A673 (cell line): ENCODE data around the gene BUB1B. TPM values are rescaled to one million over a fixed set of nuclear protein-coding genes. Genes with fewer than 3 reads are reported as not detected.

Experiments used
- BruUV-seq: library from RNA; stranded (reverse); fragments of 400-500 nt; replicated peaks from 2 replicates; lab custom pipeline; 2021; lab: Mats Ljungman, UMichigan
- CTCF ChIA-PET: fragments of 300-600 bp; sonication (Branson Sonifier 250); formaldehyde crosslinking; loops from one replicate; lab custom pipeline; 2022; ENCODE audit warnings: antibody characterized with exemption; lab: Charles Lee
- POLR2A ChIA-PET: fragments of 300-600 bp; sonication (Branson Sonifier 250); formaldehyde crosslinking; loops from one replicate; lab custom pipeline; 2022; ENCODE audit warnings: antibody characterized with exemption; ENCODE audit not compliant: low non-redundant PET; lab: Charles Lee
- DNase-seq: peaks from one replicate; pipeline ENCODE4 v3.0.0-alpha.2; 2015; ENCODE audit warnings: low spot score
- H3K27ac ChIP-seq: fragments of 200-600 bp; sonication (generic); 2 replicates; pipeline ENCODE4 v1.5.1; 2016; ENCODE audit warnings: mixed run types, low read depth, mild to moderate bottlenecking, mixed read lengths, antibody characterized with exemption, low read length; ENCODE audit not compliant: poor library complexity, severe bottlenecking
- H3K27me3 ChIP-seq: fragments of 200-600 bp; sonication (generic); replicated peaks from 2 replicates; pipeline ENCODE4 v1.6.1; 2017; ENCODE audit warnings: mixed run types, low read depth, mild to moderate bottlenecking, mixed read lengths, antibody characterized with exemption, low read length; ENCODE audit not compliant: insufficient read depth, poor library complexity
- H3K36me3 ChIP-seq: fragments of 200-600 bp; sonication (generic); 2 replicates; pipeline ENCODE4 v1.6.1; 2016; ENCODE audit warnings: mixed run types, mild to moderate bottlenecking, mixed read lengths, antibody characterized with exemption, low read length; ENCODE audit not compliant: insufficient read depth, poor library complexity, severe bottlenecking
- H3K4me1 ChIP-seq: fragments of 200-600 bp; sonication (generic); 2 replicates; pipeline ENCODE4 v1.6.1; 2017; ENCODE audit warnings: mixed run types, mild to moderate bottlenecking, mixed read lengths, antibody characterized with exemption, low read length; ENCODE audit not compliant: insufficient read depth, poor library complexity, severe bottlenecking
- H3K4me3 ChIP-seq: fragments of 200-600 bp; sonication (generic); 2 replicates; pipeline ENCODE4 v1.5.1; 2016; ENCODE audit warnings: low read depth, mixed run types, mild to moderate bottlenecking, mixed read lengths, low read length; ENCODE audit not compliant: poor library complexity, severe bottlenecking
- H3K9me3 ChIP-seq: fragments of 200-600 bp; sonication (generic); 2 replicates; pipeline ENCODE4 v1.6.1; 2016; ENCODE audit warnings: mixed run types, low read depth, mild to moderate bottlenecking, mixed read lengths, antibody characterized with exemption, low read length; ENCODE audit not compliant: poor library complexity, severe bottlenecking
- CTCF ChIP-seq: fragments of 300-800, 200-600 bp; sonication (generic); conservative IDR thresholded peaks from 2 replicates; pipeline ENCODE4 v1.5.1; 2017; ENCODE audit warnings: low read depth, mild to moderate bottlenecking, antibody characterized with exemption, low read length, moderate library complexity, mixed read lengths
- EZH2 ChIP-seq: fragments of 200-600 bp; sonication (generic); IDR thresholded peaks from 2 replicates; pipeline ENCODE4 v1.6.1; 2017; ENCODE audit warnings: borderline replicate concordance, low read depth, mild to moderate bottlenecking, mixed read lengths, antibody characterized with exemption, low read length; ENCODE audit not compliant: poor library complexity, severe bottlenecking
- intact Hi-C: fragments of 100-400 bp; cut with micrococcal nuclease; formaldehyde crosslinking; loops from one replicate; pipeline ENCODE4 v1.10.0; 2022; ENCODE audit not compliant: unreplicated experiment
- total RNA-seq: library from RNA; stranded (reverse); gene quantifications from 2 replicates; pipeline ENCODE4 v1.2.3, GENCODE V29; 2021

Gene BUB1B
- total RNA-seq, 1 experiment from 2014 or later, result 196 TPM

DNA sequence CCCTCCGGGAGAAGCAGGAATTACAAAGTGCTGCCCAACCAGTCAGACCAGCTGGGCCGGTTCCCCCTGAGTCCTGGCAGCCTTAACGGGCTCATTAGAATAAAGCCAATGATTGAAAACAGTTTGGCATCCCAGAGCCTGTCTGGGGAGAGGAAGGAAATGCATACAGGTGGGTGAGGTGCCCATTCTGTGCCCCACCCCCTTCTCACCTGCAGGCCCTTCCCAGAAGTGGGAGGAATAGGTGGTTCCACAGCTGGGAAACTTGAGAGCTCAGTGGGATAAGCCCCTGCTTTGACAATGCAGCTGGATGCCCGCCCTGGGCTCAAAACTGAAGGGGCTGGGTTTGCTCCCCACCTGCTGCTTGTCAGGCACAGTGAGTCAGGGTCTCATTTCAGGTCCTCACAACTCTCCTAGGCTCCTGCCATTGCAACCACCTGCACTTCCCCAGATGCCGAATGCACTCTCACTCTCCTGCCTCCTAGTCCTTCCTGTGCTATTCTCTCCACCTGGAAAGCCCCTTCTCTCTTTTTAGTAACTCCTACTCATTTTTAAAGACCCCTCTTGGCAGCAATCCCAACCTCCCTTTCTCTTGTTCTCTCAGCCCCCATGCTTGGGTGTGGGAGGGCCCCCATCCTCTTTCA lies 5.5 kb upstream of the BUB1B start:
- BruUV-seq, result no TSS peak
- H3K4me3 ChIP-seq, result no peak overlapping the region
- intact Hi-C loops, result no loop called here
- CTCF ChIA-PET, result no interaction called here
- H3K9me3 ChIP-seq, result no peaks in the 10 kb centered on the region
- H3K4me1 ChIP-seq, result no peaks in the 10 kb centered on the region
- H3K27me3 ChIP-seq, result no peaks in the 10 kb centered on the region
- no peaks in the 10 kb centered on the region for H3K36me3 ChIP-seq
- H3K27ac ChIP-seq, result no peak overlapping the region
- TF ChIP-seq CTCF (no peak), EZH2 (no peak)
- POLR2A ChIA-PET, result no interaction called here
- no peak for DNase-seq

DNA sequence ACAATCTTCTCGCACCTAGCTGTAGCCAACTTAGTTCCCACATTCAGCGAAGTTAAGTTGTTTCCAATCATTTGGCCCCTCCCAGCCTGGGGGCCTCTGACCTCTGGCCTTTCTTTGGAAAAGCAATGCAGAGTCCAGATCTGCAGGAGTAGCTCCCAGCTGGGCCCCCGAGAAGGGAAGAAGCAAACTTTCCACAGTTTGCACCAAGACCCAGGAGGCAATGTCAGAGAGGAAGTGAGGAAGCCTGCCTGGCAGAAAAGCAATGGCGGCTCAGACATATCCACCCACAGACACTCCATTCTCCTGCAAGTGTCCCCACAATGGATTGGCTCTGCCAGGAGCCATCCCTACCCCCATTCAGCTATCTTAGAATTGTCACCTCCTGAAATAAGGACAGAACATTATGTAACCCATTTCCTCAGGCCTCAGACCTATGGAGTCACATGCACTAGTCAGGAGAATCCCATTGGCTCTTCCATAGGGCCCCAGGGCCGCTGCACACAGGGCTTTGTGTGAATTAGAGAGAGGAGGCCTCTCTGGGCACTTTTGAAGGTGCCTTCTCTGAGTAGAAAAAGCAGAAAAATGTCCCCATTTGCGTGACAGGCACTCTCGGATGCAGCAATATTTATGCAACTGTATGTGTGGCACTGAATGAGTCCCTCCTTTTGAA lies 3.0 kb upstream of the BUB1B start:
- Histone ChIP-seq H3K4me1 (peaks cover 2% of the 10 kb centered on the region), H3K36me3 (peaks cover 3% of the 10 kb centered on the region), H3K27ac (no peak overlapping the region), H3K9me3 (no peaks in the 10 kb centered on the region), H3K27me3 (no peaks in the 10 kb centered on the region), H3K4me3 (no peak overlapping the region)
- intact Hi-C loops, result no loop called here
- ChIA-PET CTCF (no interaction called here), POLR2A (no interaction called here)
- TF ChIP-seq EZH2 (no peak), CTCF (no peak)
- BruUV-seq, result no TSS peak
- no peak for DNase-seq

GRCh38 chr15:40160021-40160420 lies 848 bp upstream of the BUB1B start:
- Histone ChIP-seq H3K27ac (no peak overlapping the region), H3K4me3 (no peak overlapping the region), H3K9me3 (no peaks in the 10 kb centered on the region), H3K27me3 (no peaks in the 10 kb centered on the region), H3K4me1 (peaks cover 17% of the 10 kb centered on the region), H3K36me3 (peaks cover 24% of the 10 kb centered on the region)
- TF ChIP-seq CTCF, result no peak
- no peak for TF ChIP-seq EZH2
- DNase-seq, result no peak
- no TSS peak for BruUV-seq
- intact Hi-C loops, result loop anchor here (5.0 kb wide), 1 partner anchor 53 kb away; the partner anchor contains the start of gene BMF
- CTCF ChIA-PET, result no interaction called here
- POLR2A ChIA-PET, result interaction anchor here (0.5 kb wide), 2 partner anchors 58 to 107 kb away, joined by 4 to 5 read pairs; no protein-coding TSS in a partner anchor
